Naive thymus-derived CD4-positive, alpha-beta T cell (primary cell): ENCODE data around the gene ZNRF3. TPM values are rescaled to one million over a fixed set of nuclear protein-coding genes. Genes with fewer than 3 reads are reported as not detected.

ENCODE experiments used
- ATAC-seq: fragments of 150-1000 bp; cut with Tn5 transposase; 2 replicates; pipeline ENCODE4 v1.10.0; 2021; ENCODE audit warnings: mild to moderate bottlenecking, moderate library complexity
- CTCF ChIA-PET: fragments of 350-600 bp; sonication (Branson Sonifier 250); formaldehyde crosslinking; loops from one replicate; lab custom pipeline; 2021; ENCODE audit warnings: antibody characterized with exemption; lab: Charles Lee
- POLR2A ChIA-PET: fragments of 350-600 bp; sonication (Branson Sonifier 250); formaldehyde crosslinking; loops from one replicate; lab custom pipeline; 2021; ENCODE audit warnings: antibody characterized with exemption, inconsistent platforms; lab: Charles Lee
- DNase-seq, 9 donors: peaks; one replicate each; pipeline versions ENCODE4 v3.0.0 to v3.0.0-alpha.2; 2020 to 2022; ENCODE audit warnings: mixed read lengths in 1 of 9
- H3K27ac ChIP-seq: one replicate; pipeline ENCODE4 v1.7.0; 2013; ENCODE audit warnings: mild to moderate bottlenecking, low read depth, low read length, moderate library complexity
- H3K27me3 ChIP-seq, 2 donors: one replicate each; pipeline ENCODE4 v1.7.0; 2013; ENCODE audit warnings: low read length in 2 of 2, mild to moderate bottlenecking in 2 of 2, moderate library complexity in 2 of 2; ENCODE audit not compliant: control insufficient read depth in 2 of 2, insufficient read depth in 2 of 2
- H3K36me3 ChIP-seq, 3 experiments: 1 replicate in 2 of 3; 2 replicates in 1 of 3; pipeline ENCODE4 v1.7.0; 2013; ENCODE audit warnings: low read length in 3 of 3, mild to moderate bottlenecking in 3 of 3, moderate library complexity in 1 of 3; ENCODE audit not compliant: insufficient read depth in 3 of 3, control insufficient read depth in 2 of 3
- H3K4me1 ChIP-seq, 2 donors: one replicate each; pipeline ENCODE4 v1.7.0; 2013; ENCODE audit warnings: low read length in 2 of 2, mild to moderate bottlenecking in 2 of 2, moderate library complexity in 1 of 2; ENCODE audit not compliant: control insufficient read depth in 2 of 2, insufficient read depth in 2 of 2
- H3K4me3 ChIP-seq: 2 replicates; pipeline ENCODE4 v1.7.0; 2013; ENCODE audit warnings: mild to moderate bottlenecking, low read length
- H3K9me3 ChIP-seq, 3 experiments: 1 replicate in 2 of 3; 2 replicates in 1 of 3; pipeline ENCODE4 v1.7.0; 2013; ENCODE audit warnings: low read length in 3 of 3; ENCODE audit not compliant: control insufficient read depth in 2 of 3
- H3K27ac Mint-ChIP-seq, 9 donors: one replicate each; pipeline ENCODE4 v1.8.0; 2020 to 2022; ENCODE audit warnings: mixed read lengths in 9 of 9, mild to moderate bottlenecking in 8 of 9, moderate library complexity in 5 of 9, inconsistent platforms in 2 of 9
- H3K27me3 Mint-ChIP-seq, 5 donors: one replicate each; pipeline ENCODE4 v1.8.0; 2021 to 2022; ENCODE audit warnings: mixed read lengths in 5 of 5, mild to moderate bottlenecking in 1 of 5
- H3K36me3 Mint-ChIP-seq, 5 donors: one replicate each; pipeline ENCODE4 v1.8.0; 2020 to 2022; ENCODE audit warnings: mixed read lengths in 5 of 5, mild to moderate bottlenecking in 3 of 5, inconsistent platforms in 1 of 5
- H3K4me1 Mint-ChIP-seq, 7 donors: one replicate each; pipeline ENCODE4 v1.8.0; 2020 to 2022; ENCODE audit warnings: mixed read lengths in 7 of 7, mild to moderate bottlenecking in 3 of 7, inconsistent platforms in 1 of 7
- H3K4me3 Mint-ChIP-seq, 10 donors: one replicate each; pipeline ENCODE4 v1.8.0; 2020 to 2022; ENCODE audit warnings: mild to moderate bottlenecking in 10 of 10, mixed read lengths in 10 of 10, moderate library complexity in 6 of 10, inconsistent platforms in 2 of 10
- H3K9me3 Mint-ChIP-seq, 11 donors: one replicate each; pipeline ENCODE4 v1.8.0; 2020 to 2022; ENCODE audit warnings: mixed read lengths in 11 of 11, mild to moderate bottlenecking in 4 of 11, inconsistent platforms in 1 of 11, moderate library complexity in 1 of 11
- intact Hi-C, 2 donors: fragments of 100-400 bp; cut with micrococcal nuclease; formaldehyde crosslinking; loops; one replicate each; pipeline ENCODE4 v1.15.1; 2023
- polyA plus RNA-seq, 2 donors: library from polyadenylated mRNA; unstranded; fragments of 300-500 nt; fragmentation: Illumina TruSeq; gene quantifications; one replicate each; pipeline ENCODE4 v1.2.3, GENCODE V29; 2021
- total RNA-seq, 6 experiments: library from RNA in 5 of 6; stranded (reverse) in 5 of 6; gene quantifications; 1 replicate in 5 of 6; 2 replicates in 1 of 6; pipeline ENCODE4 v1.2.3 and lab custom pipeline; 2021 to 2026

ZNRF3 gene
- total and polyA plus RNA-seq, 7 experiments from 2014 or later, result 0.22 to 0.98 (median 0.63) TPM

DNA sequence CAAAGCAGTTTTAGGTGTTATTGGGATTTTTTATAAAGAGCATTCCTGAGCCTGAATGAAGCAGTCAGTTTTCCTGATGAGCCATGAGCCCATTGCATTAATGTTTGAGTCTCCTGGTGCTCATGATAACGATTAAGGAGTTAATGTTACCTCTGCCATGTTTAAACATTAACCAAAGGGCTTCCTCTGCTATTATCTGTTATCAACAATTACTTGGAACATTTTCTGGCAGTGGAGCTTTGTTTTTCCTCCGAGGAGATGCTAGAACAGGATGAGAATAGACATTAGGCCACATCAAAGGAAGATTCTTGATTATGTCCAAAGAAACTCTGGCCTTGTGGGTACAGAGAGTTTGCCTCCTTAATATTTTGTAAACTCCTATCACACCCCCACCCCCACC, 49.9 kb downstream of the ZNRF3 start:
- H3K27me3 Mint-ChIP-seq, result peaks cover 47 to 76% (median 50%) of the 10 kb centered on the region in 5 donors

GRCh38 chr22:28934026-28934425, 50.7 kb downstream of the ZNRF3 start:
- no peak for ATAC-seq
- H3K9me3 Mint-ChIP-seq, result peaks cover 0 to 3% (median 0%) of the 10 kb centered on the region in 11 donors
- peaks cover 0 to 1% (median 0%) of the 10 kb centered on the region in 5 donors for H3K36me3 Mint-ChIP-seq
- no peak overlapping the region for H3K27ac ChIP-seq
- no peak overlapping the region for H3K4me3 ChIP-seq
- H3K4me1 ChIP-seq, result no peaks in the 10 kb centered on the region
- H3K27ac Mint-ChIP-seq, result no peak overlapping the region
- no peak for DNase-seq
- H3K9me3 ChIP-seq, result no peaks in the 10 kb centered on the region
- no peaks in the 10 kb centered on the region for H3K36me3 ChIP-seq
- ChIA-PET POLR2A (interaction anchor here (0.6 kb wide), 1 partner anchor 10 kb away, joined by 3 read pairs; no protein-coding TSS in a partner anchor), CTCF (no interaction called here)
- H3K27me3 Mint-ChIP-seq, result peaks cover 47 to 80% (median 54%) of the 10 kb centered on the region in 5 donors
- no peak overlapping the region for H3K4me3 Mint-ChIP-seq
- intact Hi-C loops, result no loop called here
- no peaks in the 10 kb centered on the region for H3K4me1 Mint-ChIP-seq
- no peaks in the 10 kb centered on the region for H3K27me3 ChIP-seq

More for the DNA sequence above, 49.9 kb downstream of the ZNRF3 start:
- no peak for DNase-seq
- intact Hi-C loops, result no loop called here
- no peak overlapping the region for H3K27ac ChIP-seq
- H3K4me1 ChIP-seq, result no peaks in the 10 kb centered on the region
- H3K4me1 Mint-ChIP-seq, result no peaks in the 10 kb centered on the region
- H3K9me3 ChIP-seq, result no peaks in the 10 kb centered on the region
- no peak for ATAC-seq
- POLR2A ChIA-PET, result no interaction called here
- no peaks in the 10 kb centered on the region for H3K36me3 ChIP-seq
- peaks cover 0 to 3% (median 0%) of the 10 kb centered on the region in 11 donors for H3K9me3 Mint-ChIP-seq
- H3K27ac Mint-ChIP-seq, result no peak overlapping the region
- no peak overlapping the region for H3K4me3 Mint-ChIP-seq
- CTCF ChIA-PET, result no interaction called here
- H3K36me3 Mint-ChIP-seq, result peaks cover 0 to 4% (median 0%) of the 10 kb centered on the region in 5 donors
- no peaks in the 10 kb centered on the region for H3K27me3 ChIP-seq
- no peak overlapping the region for H3K4me3 ChIP-seq

GRCh38 chr22:28935140-28935539, 51.8 kb downstream of the ZNRF3 start:
- Mint-ChIP-seq H3K9me3 (peaks cover 0 to 3% (median 0%) of the 10 kb centered on the region in 11 donors), H3K27me3 (peaks cover 51 to 86% (median 56%) of the 10 kb centered on the region in 5 donors), H3K4me1 (no peaks in the 10 kb centered on the region), H3K36me3 (no peaks in the 10 kb centered on the region), H3K4me3 (no peak overlapping the region), H3K27ac (no peak overlapping the region)
- no peaks in the 10 kb centered on the region for H3K9me3 ChIP-seq
- DNase-seq, result no peak
- CTCF ChIA-PET, result no interaction called here
- POLR2A ChIA-PET, result no interaction called here
- no peak for ATAC-seq
- no peaks in the 10 kb centered on the region for H3K27me3 ChIP-seq
- no peaks in the 10 kb centered on the region for H3K4me1 ChIP-seq
- intact Hi-C loops, result no loop called here
- no peaks in the 10 kb centered on the region for H3K36me3 ChIP-seq
- H3K27ac ChIP-seq, result no peak overlapping the region
- no peak overlapping the region for H3K4me3 ChIP-seq

DNA sequence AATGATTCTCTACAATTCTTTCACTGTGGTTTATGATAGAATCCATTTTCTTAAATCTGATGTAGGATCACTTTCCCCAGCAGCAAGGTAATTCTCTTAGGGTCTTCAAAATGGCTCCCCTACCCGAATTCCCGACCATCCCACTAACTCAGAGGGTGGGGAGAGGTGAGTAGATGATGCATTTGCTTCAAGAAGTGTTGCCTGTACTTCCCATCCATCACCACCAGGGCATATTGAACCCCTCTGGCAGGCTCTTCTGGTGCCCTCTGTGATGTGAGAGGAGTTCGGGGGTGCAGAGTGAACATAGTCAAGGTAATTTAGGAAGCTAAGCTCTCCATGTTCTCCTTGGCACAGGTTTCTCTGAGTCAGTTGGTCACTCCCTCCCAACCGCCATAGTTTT, 52.3 kb downstream of the ZNRF3 start:
- no peaks in the 10 kb centered on the region for H3K4me1 Mint-ChIP-seq
- peaks cover 50 to 86% (median 58%) of the 10 kb centered on the region in 5 donors for H3K27me3 Mint-ChIP-seq
- Histone ChIP-seq H3K9me3 (no peaks in the 10 kb centered on the region), H3K36me3 (no peaks in the 10 kb centered on the region), H3K4me3 (no peak overlapping the region), H3K27me3 (no peaks in the 10 kb centered on the region), H3K27ac (no peak overlapping the region), H3K4me1 (no peaks in the 10 kb centered on the region)
- H3K9me3 Mint-ChIP-seq, result peaks cover 0 to 3% (median 0%) of the 10 kb centered on the region in 11 donors
- DNase-seq, result no peak
- intact Hi-C loops, result no loop called here
- no peak for ATAC-seq
- ChIA-PET POLR2A (no interaction called here), CTCF (interaction anchor here (0.6 kb wide), 1 partner anchor 75 kb away, joined by 4 read pairs; no protein-coding TSS in a partner anchor)
- no peak overlapping the region for H3K4me3 Mint-ChIP-seq
- H3K36me3 Mint-ChIP-seq, result no peaks in the 10 kb centered on the region
- H3K27ac Mint-ChIP-seq, result no peak overlapping the region

DNA sequence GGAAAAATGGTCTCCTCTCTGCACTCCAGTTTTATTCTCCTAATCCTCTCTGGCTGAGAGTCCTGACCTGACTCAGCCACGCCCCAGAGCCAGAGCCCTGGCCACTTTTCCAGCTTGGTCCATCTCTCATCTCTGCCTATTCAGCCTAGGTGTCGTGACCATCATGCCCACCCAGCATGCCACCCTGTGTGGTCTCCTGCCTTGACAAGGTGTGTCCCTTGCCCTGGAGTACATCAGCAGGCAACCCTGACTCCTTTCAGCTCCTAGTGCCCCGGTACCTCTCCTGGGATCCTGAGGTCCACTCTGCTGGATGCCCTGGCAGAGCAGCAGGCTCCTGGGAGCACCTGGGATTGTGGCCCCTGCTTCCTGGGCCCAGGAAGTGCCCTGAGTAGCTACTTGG, 52.8 kb downstream of the ZNRF3 start:
- intact Hi-C loops, result no loop called here
- no peaks in the 10 kb centered on the region for H3K36me3 Mint-ChIP-seq
- H3K4me3 Mint-ChIP-seq, result no peak overlapping the region
- Histone ChIP-seq H3K27me3 (no peaks in the 10 kb centered on the region), H3K27ac (no peak overlapping the region), H3K9me3 (no peaks in the 10 kb centered on the region), H3K4me3 (no peak overlapping the region), H3K4me1 (no peaks in the 10 kb centered on the region), H3K36me3 (no peaks in the 10 kb centered on the region)
- peaks cover 53 to 86% (median 60%) of the 10 kb centered on the region in 5 donors for H3K27me3 Mint-ChIP-seq
- DNase-seq (no peak), ATAC-seq (no peak)
- no peak overlapping the region for H3K27ac Mint-ChIP-seq
- ChIA-PET CTCF (interaction anchor here (0.6 kb wide), 1 partner anchor 76 kb away, joined by 4 read pairs; no protein-coding TSS in a partner anchor), POLR2A (no interaction called here)
- peaks cover 0 to 3% (median 0%) of the 10 kb centered on the region in 11 donors for H3K9me3 Mint-ChIP-seq
- H3K4me1 Mint-ChIP-seq, result no peaks in the 10 kb centered on the region

GRCh38 chr22:28937206-28938025, 54.0 kb downstream of the ZNRF3 start:
- Mint-ChIP-seq H3K4me3 (no peak overlapping the region), H3K27me3 (peaks cover 53 to 85% (median 59%) of the 10 kb centered on the region in 5 donors), H3K27ac (no peak overlapping the region), H3K4me1 (no peaks in the 10 kb centered on the region), H3K36me3 (no peaks in the 10 kb centered on the region), H3K9me3 (peaks cover 0 to 3% (median 0%) of the 10 kb centered on the region in 11 donors)
- Histone ChIP-seq H3K27ac (no peak overlapping the region), H3K4me3 (no peak overlapping the region), H3K27me3 (no peaks in the 10 kb centered on the region), H3K36me3 (no peaks in the 10 kb centered on the region), H3K9me3 (no peaks in the 10 kb centered on the region), H3K4me1 (no peaks in the 10 kb centered on the region)
- ATAC-seq, result no peak
- ChIA-PET POLR2A (no interaction called here), CTCF (no interaction called here)
- intact Hi-C loops, result no loop called here
- no peak for DNase-seq
